Measurements from ENCODE around the gene KNG1.
"Not testable (repeated sequence)": the region's sequence is repeated elsewhere in the genome, so short reads cannot be mapped to it uniquely, and the experiment has no call there.

The KNG1 gene

GRCh38 chr3:186691676-186692075 is 25.5 kb upstream of the KNG1 start:
- DNase-seq: no peak
- H3K36me3 Mint-ChIP-seq (ENCODE audit: low read depth): no peaks in the 10 kb centered on the region
- H3K27ac Mint-ChIP-seq: no peak overlapping the region
- no peak overlapping the region for H3K4me3 Mint-ChIP-seq
- no peak for TF ChIP-seq CTCF (IDR thresholded peaks at IDR 0.05)
- peaks cover 4% of the 10 kb centered on the region for H3K9me3 Mint-ChIP-seq
- peaks cover 4% of the 10 kb centered on the region for H3K27me3 Mint-ChIP-seq (ENCODE audit: low read depth, poor library complexity)
- no peaks in the 10 kb centered on the region for H3K4me1 Mint-ChIP-seq

GRCh38 chr3:186693843-186694242 is 23.3 kb upstream of the KNG1 start:
- Mint-ChIP-seq H3K4me3 (no peak overlapping the region), H3K27me3 (ENCODE audit: low read depth, poor library complexity) (peaks cover 4% of the 10 kb centered on the region), H3K27ac (no peak overlapping the region), H3K9me3 (no peaks in the 10 kb centered on the region), H3K4me1 (no peaks in the 10 kb centered on the region), H3K36me3 (ENCODE audit: low read depth) (no peaks in the 10 kb centered on the region)
- DNase-seq: no peak
- no peak for TF ChIP-seq CTCF (IDR thresholded peaks at IDR 0.05)

- no peaks in the 10 kb centered on the region for H3K36me3 Mint-ChIP-seq (ENCODE audit: low read depth)
- H3K27me3 Mint-ChIP-seq (ENCODE audit: low read depth, poor library complexity): peaks cover 4% of the 10 kb centered on the region
- no peaks in the 10 kb centered on the region for H3K9me3 Mint-ChIP-seq
- H3K4me1 Mint-ChIP-seq: no peaks in the 10 kb centered on the region
- H3K4me3 Mint-ChIP-seq: no peak overlapping the region
- no peak overlapping the region for H3K27ac Mint-ChIP-seq
- no peak for DNase-seq
- TF ChIP-seq CTCF (IDR thresholded peaks at IDR 0.05): no peak
Observed at GRCh38 chr3:186694288-186695032, 22.7 kb upstream of the KNG1 start.

- Mint-ChIP-seq H3K4me1 (no peaks in the 10 kb centered on the region), H3K36me3 (ENCODE audit: low read depth) (no peaks in the 10 kb centered on the region), H3K27ac (no peak overlapping the region), H3K27me3 (ENCODE audit: low read depth, poor library complexity) (peaks cover 4% of the 10 kb centered on the region), H3K4me3 (no peak overlapping the region), H3K9me3 (no peaks in the 10 kb centered on the region)
- no peak for TF ChIP-seq CTCF (IDR thresholded peaks at IDR 0.05)
- DNase-seq: no peak
Observed at GRCh38 chr3:186696522-186696921, 20.6 kb upstream of the KNG1 start.

GRCh38 chr3:186697510-186697909 is 19.6 kb upstream of the KNG1 start:
- no peaks in the 10 kb centered on the region for H3K9me3 Mint-ChIP-seq
- DNase-seq: no peak
- H3K36me3 Mint-ChIP-seq (ENCODE audit: low read depth): no peaks in the 10 kb centered on the region
- no peaks in the 10 kb centered on the region for H3K27me3 Mint-ChIP-seq (ENCODE audit: low read depth, poor library complexity)
- H3K4me1 Mint-ChIP-seq: no peaks in the 10 kb centered on the region
- no peak overlapping the region for H3K27ac Mint-ChIP-seq
- H3K4me3 Mint-ChIP-seq: no peak overlapping the region
- TF ChIP-seq CTCF (IDR thresholded peaks at IDR 0.05): no peak

GRCh38 chr3:186700267-186700666 is 16.9 kb upstream of the KNG1 start:
- H3K27me3 Mint-ChIP-seq (ENCODE audit: low read depth, poor library complexity): no peaks in the 10 kb centered on the region
- no peak for TF ChIP-seq CTCF (IDR thresholded peaks at IDR 0.05)
- no peak overlapping the region for H3K27ac Mint-ChIP-seq
- H3K4me3 Mint-ChIP-seq: no peak overlapping the region
- H3K4me1 Mint-ChIP-seq: no peaks in the 10 kb centered on the region
- no peak for DNase-seq
- H3K36me3 Mint-ChIP-seq (ENCODE audit: low read depth): no peaks in the 10 kb centered on the region
- no peaks in the 10 kb centered on the region for H3K9me3 Mint-ChIP-seq

- not testable (repeated sequence) for H3K4me1 Mint-ChIP-seq; DNase-seq; H3K27ac Mint-ChIP-seq; H3K4me3 Mint-ChIP-seq; H3K9me3 Mint-ChIP-seq; H3K27me3 Mint-ChIP-seq (ENCODE audit: low read depth, poor library complexity); H3K36me3 Mint-ChIP-seq (ENCODE audit: low read depth)
Observed at GRCh38 chr3:186702451-186702850, 14.7 kb upstream of the KNG1 start.

Measured in nephron progenitor cell (in vitro differentiated cells).